DMS 273 (cell line): ENCODE results near the gene OSBP.

Experiments
- DNase-seq: peaks from one replicate; lab custom pipeline; 2025; ENCODE audit not compliant: unreplicated experiment; lab: John Stamatoyannopoulos, UW

Gene OSBP

GRCh38 chr11:59607703-59608454, 7.7 kb downstream of the OSBP start:
- DNase-seq, result no peak

DNA sequence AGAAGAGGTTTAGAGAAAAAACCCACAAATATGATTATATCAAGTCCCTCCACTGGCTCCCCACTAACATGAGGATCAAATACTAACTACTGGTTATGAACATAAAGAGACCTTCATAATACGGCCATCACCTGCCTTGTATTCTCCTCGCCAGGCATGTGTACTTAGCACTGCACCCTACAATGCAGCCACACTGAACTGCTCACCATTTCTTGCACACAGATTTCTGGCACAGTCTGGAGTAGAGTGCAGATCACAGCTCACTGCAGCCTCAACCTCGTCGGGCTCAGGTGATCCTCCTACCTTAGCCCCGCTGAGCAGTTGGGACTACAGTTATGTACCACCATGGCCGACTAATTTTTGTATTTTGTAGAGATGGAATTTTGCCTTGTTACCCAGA, 13.1 kb downstream of the OSBP start:
- no peak for DNase-seq

GRCh38 chr11:59601788-59602187, 13.8 kb downstream of the OSBP start:
- DNase-seq, result no peak

- DNase-seq, result no peak
Observed at GRCh38 chr11:59600636-59601035, 14.9 kb downstream of the OSBP start.

DNA sequence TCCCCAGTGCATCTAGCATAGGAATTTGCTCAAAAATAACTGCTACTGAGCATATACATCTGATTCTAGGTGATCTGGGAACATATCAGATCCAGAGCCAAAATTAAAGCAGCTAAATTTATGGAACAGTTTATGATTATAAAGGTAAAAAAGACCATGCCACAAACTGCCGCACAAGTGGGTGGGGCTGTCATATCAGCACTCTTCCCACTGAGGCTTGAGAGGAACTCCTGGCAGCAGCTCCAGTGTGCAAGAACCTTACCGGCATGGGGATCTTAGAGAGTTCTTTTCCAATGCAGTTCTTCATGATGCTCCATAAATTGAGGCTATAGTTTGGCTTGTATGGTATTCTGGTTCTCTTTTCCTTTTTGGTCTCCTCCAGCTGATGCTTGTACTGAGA, 15.3 kb downstream of the OSBP start:
- no peak for DNase-seq

DNA sequence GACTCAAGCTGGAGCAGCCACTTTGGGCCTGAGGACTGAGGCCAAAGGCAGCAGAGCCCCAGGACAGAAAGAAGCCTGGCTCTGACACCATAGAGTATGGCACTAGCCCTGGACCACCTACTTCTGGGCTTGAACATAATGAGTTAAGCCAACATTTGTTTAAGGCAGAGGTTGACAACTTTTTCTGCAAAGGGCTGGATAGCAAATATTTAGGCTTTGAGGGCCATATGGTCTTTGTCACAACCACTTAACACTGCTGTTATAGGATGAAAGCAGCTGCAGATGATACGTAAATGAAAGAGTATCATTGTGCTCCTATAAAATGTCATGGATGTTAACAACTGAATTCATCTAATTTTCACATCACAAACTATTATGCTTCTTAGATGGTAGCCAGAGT, 16.6 kb downstream of the OSBP start:
- DNase-seq, result no peak

DNA sequence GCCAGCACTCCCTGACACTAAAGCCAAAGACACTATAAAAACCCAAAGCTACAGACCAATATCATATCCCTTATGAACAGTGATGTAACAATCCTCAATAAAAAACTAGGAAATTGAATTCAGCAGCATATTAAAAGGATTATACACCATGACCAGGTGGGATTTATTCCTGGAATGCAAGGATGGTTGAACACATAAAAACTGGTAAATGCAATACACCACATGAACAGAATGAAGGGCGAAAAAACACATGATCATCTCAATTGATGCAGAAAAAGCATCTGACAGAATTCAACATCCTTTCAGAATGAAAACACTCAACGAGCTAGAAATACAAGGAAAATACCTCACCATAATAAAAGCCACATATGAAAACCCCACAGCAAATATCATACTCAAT, 31.3 kb downstream of the OSBP start:
- DNase-seq, result no peak

GRCh38 chr11:59582006-59582405, 33.6 kb downstream of the OSBP start:
- DNase-seq, result no peak

DNA sequence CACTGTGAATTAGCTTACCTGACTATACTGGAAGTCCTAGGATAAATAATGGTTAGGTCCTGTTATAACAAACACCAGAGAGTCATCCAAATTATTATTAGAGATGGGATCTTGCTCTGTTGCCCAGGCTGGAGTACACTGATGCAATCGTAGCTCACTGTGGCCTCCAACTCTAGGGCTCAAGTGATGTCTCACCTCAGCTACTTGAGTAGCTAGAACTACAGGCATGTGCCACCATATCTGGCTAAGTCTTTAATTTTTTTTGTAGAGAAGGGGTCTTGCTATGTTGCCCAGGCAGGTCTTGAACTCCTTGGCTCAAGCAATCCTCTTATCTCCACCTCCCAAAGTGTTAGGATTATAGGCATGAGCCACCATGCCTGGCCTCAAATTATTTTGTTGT, 37.2 kb downstream of the OSBP start:
- DNase-seq, result no peak

DNA sequence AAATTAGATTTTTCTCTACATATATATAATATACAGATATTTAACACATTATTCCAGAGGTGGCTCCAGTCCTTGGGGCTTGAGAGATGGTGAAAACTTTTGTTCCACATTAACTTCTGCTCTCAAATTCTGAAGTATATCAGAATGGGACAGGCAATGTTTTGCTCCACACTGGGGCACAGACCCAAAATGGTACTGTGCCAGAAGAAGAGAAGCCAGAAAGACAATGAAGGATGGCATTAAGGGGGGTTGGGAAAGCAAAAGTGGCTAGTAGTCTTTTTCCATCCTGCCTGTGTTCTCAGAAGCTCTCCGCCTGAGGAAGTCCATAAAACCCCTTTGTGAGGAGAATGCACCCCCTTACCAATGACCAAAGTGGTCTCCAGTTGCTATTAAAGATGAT, 40.1 kb downstream of the OSBP start:
- DNase-seq, result no peak

GRCh38 chr11:59574932-59575502, 40.6 kb downstream of the OSBP start:
- no peak for DNase-seq

DNA sequence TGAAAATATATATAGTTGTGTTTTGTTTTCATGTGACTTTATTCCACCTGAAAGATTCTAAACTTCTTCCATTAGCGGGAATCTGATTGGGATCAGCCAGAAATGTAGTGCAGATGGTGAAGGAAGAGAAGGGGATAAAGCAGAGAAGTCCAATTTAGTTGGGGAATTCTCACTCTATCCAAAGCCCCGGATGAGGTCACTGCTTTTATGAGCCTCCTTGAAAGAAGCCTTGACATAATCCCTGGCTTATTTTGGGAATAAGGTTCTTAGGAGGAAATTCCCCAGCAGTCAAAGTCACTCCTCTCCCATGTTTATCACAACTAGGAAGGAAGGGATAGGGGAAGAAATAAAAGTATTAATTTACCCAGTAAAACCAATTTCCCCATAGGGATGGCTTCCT, 41.1 kb downstream of the OSBP start:
- no peak for DNase-seq

DNA sequence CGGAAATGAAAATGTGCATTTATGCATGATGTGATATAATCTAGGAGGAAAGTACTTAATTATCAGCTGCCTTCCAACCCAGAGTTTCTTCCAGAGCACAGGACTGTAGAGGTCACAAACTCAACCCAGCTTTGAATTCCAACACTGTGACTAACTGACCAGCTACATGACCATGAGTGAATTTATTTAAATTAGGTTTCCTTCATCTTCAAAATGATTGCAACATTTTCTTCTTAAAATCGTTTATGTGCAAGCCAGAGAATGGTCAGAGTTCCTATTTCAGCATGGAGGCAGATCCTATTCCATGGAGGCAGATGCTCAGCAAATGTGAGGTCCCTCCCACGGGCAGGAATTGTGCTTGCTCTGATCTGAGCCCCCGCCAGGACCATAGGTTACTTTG, 42.4 kb downstream of the OSBP start:
- no peak for DNase-seq

GRCh38 chr11:59572091-59572490, 43.5 kb downstream of the OSBP start:
- DNase-seq, result no peak

DNA sequence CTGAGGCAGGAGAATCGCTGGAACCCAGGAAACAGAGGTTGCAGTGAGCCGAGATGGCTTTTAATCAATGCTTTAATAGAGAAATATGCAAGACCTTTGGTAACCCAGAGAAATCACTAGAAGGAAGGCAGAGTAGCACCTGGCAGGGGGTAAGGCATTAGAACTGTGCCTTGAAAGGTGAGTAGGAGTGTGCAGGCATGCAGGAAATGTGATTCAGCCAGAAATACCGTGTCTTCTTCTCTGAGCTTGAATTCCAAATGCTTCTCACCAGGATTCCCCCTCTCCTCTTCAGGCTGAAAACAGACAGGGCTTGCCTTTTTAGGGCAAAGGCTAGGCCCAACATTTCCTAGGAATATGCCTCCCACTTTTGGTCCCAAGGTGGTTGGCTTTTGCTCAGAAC, 53.3 kb downstream of the OSBP start:
- no peak for DNase-seq

DNA sequence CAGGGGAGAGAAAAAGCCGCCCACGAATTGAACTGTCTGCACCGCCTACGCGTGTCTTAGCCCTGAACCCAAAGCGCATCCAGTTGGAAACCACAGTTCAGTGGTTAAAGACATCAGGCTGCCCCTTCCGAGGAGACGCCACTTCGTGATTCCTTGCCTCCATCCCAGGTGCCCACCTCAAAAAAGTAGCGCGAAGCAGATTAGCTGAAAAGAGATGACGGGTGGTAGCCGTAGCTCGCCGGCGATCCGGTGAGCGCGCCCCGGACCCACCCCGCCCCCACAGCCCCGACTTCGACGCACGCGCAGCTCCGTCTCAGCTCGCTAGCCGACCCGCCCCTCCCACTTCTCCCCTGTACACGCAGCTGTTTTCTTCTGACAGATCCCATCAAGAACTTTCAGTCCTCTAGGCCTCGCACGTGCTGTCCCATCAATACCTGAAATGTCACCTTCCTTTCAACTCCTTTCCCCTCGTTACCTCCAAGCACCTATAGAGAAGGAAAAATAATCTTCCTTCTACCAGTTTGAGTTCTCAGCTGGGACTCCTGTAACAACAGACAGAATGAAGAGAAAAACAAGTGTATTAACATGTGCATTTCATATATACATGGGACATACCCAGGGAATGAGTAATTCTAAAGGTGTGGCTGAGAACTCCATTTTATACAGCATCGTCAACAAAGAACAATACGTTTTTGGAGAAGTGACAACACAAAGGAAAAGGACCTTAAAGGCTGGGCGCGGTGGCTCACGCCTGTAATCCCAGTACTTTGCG, 54.7 kb downstream of the OSBP start:
- peak; percentile 89 for DNase-seq

DNA sequence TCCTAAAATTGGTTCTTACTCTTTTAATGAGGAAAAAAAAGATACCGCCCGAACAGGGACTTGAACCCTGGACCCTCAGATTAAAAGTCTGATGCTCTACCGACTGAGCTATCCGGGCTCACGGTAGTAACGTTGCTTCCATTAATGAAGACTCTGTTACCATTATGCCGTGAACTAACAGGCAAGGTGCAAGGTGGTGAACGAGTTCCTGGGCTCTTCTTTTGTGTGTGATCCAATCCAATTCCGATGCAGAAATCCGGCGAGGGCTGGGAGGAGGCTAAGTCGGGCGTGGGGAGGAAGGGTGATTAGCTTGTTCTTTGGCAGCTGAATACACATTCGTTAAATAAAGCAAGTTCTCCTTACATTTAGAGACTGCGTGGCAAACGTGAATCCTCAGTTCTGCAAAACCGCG, 55.3 kb downstream of the OSBP start:
- peak; percentile 87 for DNase-seq

GRCh38 chr11:59559886-59560285, 55.7 kb downstream of the OSBP start:
- peak; percentile 60 for DNase-seq

GRCh38 chr11:59558270-59558643, 57.3 kb downstream of the OSBP start:
- DNase-seq, result no peak

DNA sequence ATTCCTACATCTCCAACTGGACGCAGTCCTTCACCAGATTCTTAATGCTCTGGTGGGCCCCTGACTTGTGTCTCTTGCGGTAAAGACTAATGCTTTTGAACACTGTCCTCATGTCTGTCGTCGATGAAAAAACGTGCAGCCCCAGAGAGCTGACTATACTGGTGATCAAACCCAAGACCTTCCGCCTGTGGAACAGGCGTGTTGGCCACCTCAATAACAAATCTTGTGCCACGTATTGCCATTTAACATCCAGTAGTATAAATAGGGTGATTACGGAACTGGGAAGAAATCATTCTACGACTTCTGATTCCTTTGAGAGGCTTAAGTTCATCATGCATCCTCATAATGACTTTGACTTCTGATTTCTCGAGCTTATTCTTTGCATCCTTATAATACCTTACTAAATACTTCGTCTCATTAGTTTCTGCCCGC, 58.6 kb downstream of the OSBP start:
- DNase-seq, result peak; percentile 75

DNA sequence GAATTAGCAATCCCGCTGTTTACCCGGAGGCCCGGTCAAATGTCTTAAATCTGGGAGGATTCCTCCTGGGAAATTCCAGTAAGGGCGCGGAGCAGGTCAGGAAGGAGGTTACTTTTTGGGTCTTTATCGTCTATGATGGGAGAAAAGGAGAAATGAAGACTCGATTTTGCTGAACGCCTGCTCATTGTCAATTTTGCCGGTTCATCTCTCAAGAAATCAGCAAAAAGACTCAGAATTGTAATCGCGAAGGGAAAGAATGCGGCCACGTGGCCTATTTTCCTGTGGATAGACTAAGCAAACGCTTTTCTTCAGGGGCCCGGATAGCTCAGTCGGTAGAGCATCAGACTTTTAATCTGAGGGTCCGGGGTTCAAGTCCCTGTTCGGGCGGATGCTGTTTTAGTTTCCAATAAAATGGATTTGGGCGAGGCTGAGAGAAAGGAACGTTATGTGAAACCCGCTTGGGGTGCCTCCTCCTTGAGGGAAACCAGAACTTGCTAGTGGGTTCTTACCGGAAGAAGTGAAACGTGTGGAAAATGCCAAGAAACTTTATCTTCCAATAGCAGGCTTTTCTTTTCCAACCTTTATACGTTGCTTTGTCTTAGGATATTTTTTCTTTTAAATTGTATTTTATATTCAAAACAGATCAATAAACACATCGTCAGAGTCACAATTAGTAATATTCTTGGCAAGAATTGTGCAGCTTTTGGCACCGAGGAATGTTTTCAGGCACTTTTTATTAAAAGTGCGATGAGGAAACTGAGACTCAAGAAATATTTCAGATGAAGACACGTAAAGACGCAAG, 59.3 kb downstream of the OSBP start:
- DNase-seq, result peak; percentile 90
